ENCODE results near the gene VPS13A. TPM values are rescaled to one million over a fixed set of nuclear protein-coding genes. Genes with fewer than 3 reads are reported as not detected.

Gene VPS13A
- total RNA-seq, 1 experiment from 2014 or later, result 52.8 TPM

DNA sequence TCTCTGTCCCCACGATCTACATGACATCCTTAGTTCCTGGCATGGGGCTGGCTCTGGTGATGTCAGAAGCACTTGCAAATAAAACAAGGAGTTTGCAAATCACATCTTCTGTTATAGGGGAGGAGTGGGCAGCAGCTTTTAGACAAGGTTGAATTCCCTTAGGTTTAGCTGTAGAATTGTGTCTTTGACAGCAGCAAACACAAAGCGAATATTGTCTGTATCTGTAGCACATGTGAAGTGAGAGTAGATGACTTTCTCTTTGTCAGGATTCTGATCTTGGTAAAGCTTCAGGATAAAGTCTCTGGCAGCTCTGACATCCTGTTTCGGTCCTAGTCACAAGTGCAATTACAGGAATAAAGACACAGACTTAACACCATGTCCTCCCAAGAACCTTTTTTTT is 246.5 kb downstream of the VPS13A start:
- ChIA-PET RAD21 (ENCODE audit: low non-redundant PET in 1 of 2, low total read pairs in 2 of 2, uncharacterized antibody in 2 of 2, unreplicated experiment in 2 of 2) (no interaction called here), CTCF (interaction anchor here (0.9 kb wide), 1 partner anchor 10 kb away, joined by 3 read pairs; no protein-coding TSS in a partner anchor), POLR2A (no interaction called here)
- Histone ChIP-seq H3K27me3 (ENCODE audit: insufficient read depth, low read length) (no peaks in the 10 kb centered on the region), H3K4me1 (ENCODE audit: control insufficient read depth in 1 of 2, insufficient read depth in 2 of 2, low read length in 2 of 2) (no peaks in the 10 kb centered on the region), H3K27ac (ENCODE audit: low read depth, low read length) (no peak overlapping the region), H3K4me2 (ENCODE audit: low read length) (no peak overlapping the region), H3K4me3 (replicated peaks in 1 of 2; ENCODE audit: low read depth in 1 of 2, low read length in 2 of 2) (no peak overlapping the region), H3K36me3 (ENCODE audit: control insufficient read depth in 1 of 2, insufficient read depth in 2 of 2, low read length in 2 of 2) (no peaks in the 10 kb centered on the region), H3K9me3 (ENCODE audit: control insufficient read depth in 1 of 2, insufficient read depth in 1 of 2, low read depth in 1 of 2, low read length in 2 of 2) (no peaks in the 10 kb centered on the region), H3K79me2 (ENCODE audit: insufficient read depth, low read length) (no peaks in the 10 kb centered on the region), H3K9ac (ENCODE audit: low read length) (no peak overlapping the region), H2AFZ (ENCODE audit: low read depth, low read length, poor library complexity, severe bottlenecking) (no peak overlapping the region), H3K9me2 (ENCODE audit: insufficient read depth) (no peaks in the 10 kb centered on the region), H4K20me1 (ENCODE audit: insufficient read depth) (no peaks in the 10 kb centered on the region)
- no peak for ATAC-seq
- TF ChIP-seq ZFX (IDR thresholded peaks at IDR 0.05), result no peak
- TF ChIP-seq POLR2AphosphoS5 (IDR thresholded peaks at IDR 0.05; ENCODE audit: low read depth, low read length), result no peak
- no peak for TF ChIP-seq EZH2phosphoT487 (IDR thresholded peaks at IDR 0.05; ENCODE audit: borderline replicate concordance)
- no peak for TF ChIP-seq CBX3 (IDR thresholded peaks at IDR 0.05; ENCODE audit: low read depth)
- no peak for TF ChIP-seq SP1 (IDR thresholded peaks at IDR 0.05; ENCODE audit: low read depth)
- TF ChIP-seq, protein P1, sequence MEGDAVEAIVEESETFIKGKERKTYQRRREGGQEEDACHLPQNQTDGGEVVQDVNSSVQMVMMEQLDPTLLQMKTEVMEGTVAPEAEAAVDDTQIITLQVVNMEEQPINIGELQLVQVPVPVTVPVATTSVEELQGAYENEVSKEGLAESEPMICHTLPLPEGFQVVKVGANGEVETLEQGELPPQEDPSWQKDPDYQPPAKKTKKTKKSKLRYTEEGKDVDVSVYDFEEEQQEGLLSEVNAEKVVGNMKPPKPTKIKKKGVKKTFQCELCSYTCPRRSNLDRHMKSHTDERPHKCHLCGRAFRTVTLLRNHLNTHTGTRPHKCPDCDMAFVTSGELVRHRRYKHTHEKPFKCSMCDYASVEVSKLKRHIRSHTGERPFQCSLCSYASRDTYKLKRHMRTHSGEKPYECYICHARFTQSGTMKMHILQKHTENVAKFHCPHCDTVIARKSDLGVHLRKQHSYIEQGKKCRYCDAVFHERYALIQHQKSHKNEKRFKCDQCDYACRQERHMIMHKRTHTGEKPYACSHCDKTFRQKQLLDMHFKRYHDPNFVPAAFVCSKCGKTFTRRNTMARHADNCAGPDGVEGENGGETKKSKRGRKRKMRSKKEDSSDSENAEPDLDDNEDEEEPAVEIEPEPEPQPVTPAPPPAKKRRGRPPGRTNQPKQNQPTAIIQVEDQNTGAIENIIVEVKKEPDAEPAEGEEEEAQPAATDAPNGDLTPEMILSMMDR (IDR thresholded peaks at IDR 0.05 in 2 of 3, conservative IDR thresholded peaks at IDR 0.05 in 1 of 3; ENCODE audit: borderline replicate concordance in 1 of 3, insufficient read depth in 1 of 3, low read depth in 2 of 3, low read length in 2 of 3), result no peak
- no peak for TF ChIP-seq SIN3A (IDR thresholded peaks at IDR 0.05; ENCODE audit: low read depth)
- no peak for TF ChIP-seq SRF (IDR thresholded peaks at IDR 0.05; ENCODE audit: low read depth)
- TF ChIP-seq, protein P2, sequence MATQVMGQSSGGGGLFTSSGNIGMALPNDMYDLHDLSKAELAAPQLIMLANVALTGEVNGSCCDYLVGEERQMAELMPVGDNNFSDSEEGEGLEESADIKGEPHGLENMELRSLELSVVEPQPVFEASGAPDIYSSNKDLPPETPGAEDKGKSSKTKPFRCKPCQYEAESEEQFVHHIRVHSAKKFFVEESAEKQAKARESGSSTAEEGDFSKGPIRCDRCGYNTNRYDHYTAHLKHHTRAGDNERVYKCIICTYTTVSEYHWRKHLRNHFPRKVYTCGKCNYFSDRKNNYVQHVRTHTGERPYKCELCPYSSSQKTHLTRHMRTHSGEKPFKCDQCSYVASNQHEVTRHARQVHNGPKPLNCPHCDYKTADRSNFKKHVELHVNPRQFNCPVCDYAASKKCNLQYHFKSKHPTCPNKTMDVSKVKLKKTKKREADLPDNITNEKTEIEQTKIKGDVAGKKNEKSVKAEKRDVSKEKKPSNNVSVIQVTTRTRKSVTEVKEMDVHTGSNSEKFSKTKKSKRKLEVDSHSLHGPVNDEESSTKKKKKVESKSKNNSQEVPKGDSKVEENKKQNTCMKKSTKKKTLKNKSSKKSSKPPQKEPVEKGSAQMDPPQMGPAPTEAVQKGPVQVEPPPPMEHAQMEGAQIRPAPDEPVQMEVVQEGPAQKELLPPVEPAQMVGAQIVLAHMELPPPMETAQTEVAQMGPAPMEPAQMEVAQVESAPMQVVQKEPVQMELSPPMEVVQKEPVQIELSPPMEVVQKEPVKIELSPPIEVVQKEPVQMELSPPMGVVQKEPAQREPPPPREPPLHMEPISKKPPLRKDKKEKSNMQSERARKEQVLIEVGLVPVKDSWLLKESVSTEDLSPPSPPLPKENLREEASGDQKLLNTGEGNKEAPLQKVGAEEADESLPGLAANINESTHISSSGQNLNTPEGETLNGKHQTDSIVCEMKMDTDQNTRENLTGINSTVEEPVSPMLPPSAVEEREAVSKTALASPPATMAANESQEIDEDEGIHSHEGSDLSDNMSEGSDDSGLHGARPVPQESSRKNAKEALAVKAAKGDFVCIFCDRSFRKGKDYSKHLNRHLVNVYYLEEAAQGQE (IDR thresholded peaks at IDR 0.05; ENCODE audit: low read depth), result no peak
- TF ChIP-seq YY1 (IDR thresholded peaks at IDR 0.05; ENCODE audit: extremely low read depth, insufficient replicate concordance, low read depth, low read length), result no peak
- TF ChIP-seq, protein P3, sequence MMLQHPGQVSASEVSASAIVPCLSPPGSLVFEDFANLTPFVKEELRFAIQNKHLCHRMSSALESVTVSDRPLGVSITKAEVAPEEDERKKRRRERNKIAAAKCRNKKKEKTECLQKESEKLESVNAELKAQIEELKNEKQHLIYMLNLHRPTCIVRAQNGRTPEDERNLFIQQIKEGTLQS (IDR thresholded peaks at IDR 0.05), result no peak
- no peak for TF ChIP-seq EGR1 (IDR thresholded peaks at IDR 0.05; ENCODE audit: low read depth)
- intact Hi-C loops (cut with micrococcal nuclease), result no loop called here
- DNase-seq (ENCODE audit: low read depth, low spot score), result no peak
- BruUV-seq (replicated peaks), result no TSS peak

Data from HCT116 (cell line).